ENCODE results near the gene ARRDC1. TPM values are rescaled to one million over a fixed set of nuclear protein-coding genes. Genes with fewer than 3 reads are reported as not detected.
A peak's percentile ranks its signal among the peaks of the same experiment; 100 is the strongest.

The ARRDC1 gene
- total and polyA plus RNA-seq, 8 donors, result 31.8 to 185 (median 131) TPM

- DNase-seq, result no peak
- Histone ChIP-seq H3K27me3 (no peaks in the 10 kb centered on the region), H3K4me1 (peaks cover 17 to 67% (median 47%) of the 10 kb centered on the region in 4 donors), H3K4me3 (no peak overlapping the region), H3K36me3 (no peaks in the 10 kb centered on the region), H3K9me3 (no peaks in the 10 kb centered on the region), H3K27ac (no peak overlapping the region)
- WGBS, 5 donors, result 83 to 92% (median 90%) methylated on average over 5 of the region's 5 CpGs
- TF ChIP-seq EP300 (IDR thresholded peaks at IDR 0.05) (no peak), POLR2A (IDR thresholded peaks at IDR 0.05) (no peak), POLR2AphosphoS5 (IDR thresholded peaks at IDR 0.05) (no peak), CTCF (IDR thresholded peaks at IDR 0.05) (no peak)
- intact Hi-C loops (cut with DNase I; ENCODE audit: low total_unique reads), result no loop called here
Observed at GRCh38 chr9:137634016-137634415, 28.5 kb downstream of the ARRDC1 start.

GRCh38 chr9:137638680-137639079, 33.2 kb downstream of the ARRDC1 start:
- Histone ChIP-seq H3K4me1 (peaks cover 0 to 46% (median 19%) of the 10 kb centered on the region in 4 donors), H3K36me3 (peaks cover 0 to 21% (median 13%) of the 10 kb centered on the region in 4 donors), H3K4me3 (no peak overlapping the region), H3K27me3 (no peaks in the 10 kb centered on the region), H3K9me3 (no peaks in the 10 kb centered on the region), H3K27ac (peak overlapping the region in 1 of 5 donors; percentile 52)
- no peak for DNase-seq
- no peak for TF ChIP-seq POLR2AphosphoS5 (IDR thresholded peaks at IDR 0.05)
- no peak for TF ChIP-seq CTCF (IDR thresholded peaks at IDR 0.05)
- no peak for TF ChIP-seq POLR2A (IDR thresholded peaks at IDR 0.05)
- no peak for TF ChIP-seq EP300 (IDR thresholded peaks at IDR 0.05)
- intact Hi-C loops (cut with DNase I; ENCODE audit: low total_unique reads), result no loop called here
- WGBS, 5 donors, result 89 to 91% (median 90%) methylated on average over 6 of the region's 6 CpGs

GRCh38 chr9:137639303-137640051, 34.0 kb downstream of the ARRDC1 start:
- Histone ChIP-seq H3K9me3 (no peaks in the 10 kb centered on the region), H3K36me3 (peaks cover 0 to 28% (median 19%) of the 10 kb centered on the region in 4 donors), H3K27ac (peak overlapping the region in 2 of 5 donors; percentile 7 to 52), H3K27me3 (no peaks in the 10 kb centered on the region), H3K4me3 (no peak overlapping the region), H3K4me1 (peaks cover 0 to 49% (median 19%) of the 10 kb centered on the region in 4 donors)
- TF ChIP-seq POLR2AphosphoS5 (IDR thresholded peaks at IDR 0.05) (no peak), POLR2A (IDR thresholded peaks at IDR 0.05) (no peak), CTCF (IDR thresholded peaks at IDR 0.05) (no peak), EP300 (IDR thresholded peaks at IDR 0.05) (no peak)
- intact Hi-C loops (cut with DNase I; ENCODE audit: low total_unique reads), result no loop called here
- WGBS, 5 donors, result 67 to 72% (median 70%) methylated on average over 12 of the region's 12 CpGs
- DNase-seq, result no peak

- TF ChIP-seq POLR2AphosphoS5 (IDR thresholded peaks at IDR 0.05), result no peak
- TF ChIP-seq EP300 (IDR thresholded peaks at IDR 0.05), result no peak
- TF ChIP-seq POLR2A (IDR thresholded peaks at IDR 0.05), result no peak
- no peak for TF ChIP-seq CTCF (IDR thresholded peaks at IDR 0.05)
- Histone ChIP-seq H3K27me3 (no peaks in the 10 kb centered on the region), H3K4me3 (no peak overlapping the region), H3K9me3 (no peaks in the 10 kb centered on the region), H3K36me3 (peaks cover 0 to 32% (median 19%) of the 10 kb centered on the region in 4 donors), H3K27ac (no peak overlapping the region), H3K4me1 (peaks cover 0 to 49% (median 19%) of the 10 kb centered on the region in 4 donors)
- no peak for DNase-seq
- intact Hi-C loops (cut with DNase I; ENCODE audit: low total_unique reads), result no loop called here
- 85 to 93% (median 90%) methylated on average over 5 of the region's 5 CpGs for WGBS, 5 donors
Observed at GRCh38 chr9:137640862-137641261, 35.4 kb downstream of the ARRDC1 start.
